ENCODE measurements around the gene KRT79. TPM values are rescaled to one million over a fixed set of nuclear protein-coding genes. Genes with fewer than 3 reads are reported as not detected.

Gene KRT79
- total and polyA plus RNA-seq, 2 donors (not counting 1 experiment from before 2014, with no cell fraction given), result not detected

- H2AFZ ChIP-seq (ENCODE audit: low read length), result no peak overlapping the region
- H3K4me1 ChIP-seq (ENCODE audit: control insufficient read depth, extremely low read depth, insufficient read depth, low read length), result no peaks in the 10 kb centered on the region
- no peak overlapping the region for H3K4me3 ChIP-seq (replicated peaks in 1 of 4; ENCODE audit: control extremely low read depth in 1 of 4, insufficient read depth in 1 of 4, low read depth in 3 of 4, low read length in 4 of 4)
- DNase-seq (ENCODE audit: low read depth in 2 of 2), result no peak
- H4K20me1 ChIP-seq (ENCODE audit: control insufficient read depth, extremely low read depth, insufficient read depth, low read length), result no peaks in the 10 kb centered on the region
- TF ChIP-seq CTCF (conservative IDR thresholded peaks at IDR 0.05 in 1 of 2, IDR thresholded peaks at IDR 0.05 in 1 of 2; ENCODE audit: low read depth in 1 of 2, low read length in 2 of 2) (no peak), EZH2 (IDR thresholded peaks at IDR 0.05; ENCODE audit: low read length, missing control alignments) (no peak)
- H3K79me2 ChIP-seq (ENCODE audit: control insufficient read depth, insufficient read depth, low read length), result no peaks in the 10 kb centered on the region
- H3K27ac ChIP-seq (ENCODE audit: insufficient read depth, low read length), result no peak overlapping the region
- no peaks in the 10 kb centered on the region for H3K9me3 ChIP-seq (ENCODE audit: control insufficient read depth, insufficient read depth, low read depth, low read length)
- H3K4me2 ChIP-seq (ENCODE audit: extremely low read depth, insufficient read depth, low read length), result no peak overlapping the region
- peaks cover 17% of the 10 kb centered on the region for H3K27me3 ChIP-seq (ENCODE audit: control insufficient read depth, insufficient read depth, low read length)
- no peak overlapping the region for H3K9ac ChIP-seq (ENCODE audit: insufficient read depth, low read length)
- H3K36me3 ChIP-seq (ENCODE audit: control insufficient read depth, insufficient read depth, low read length), result no peaks in the 10 kb centered on the region
Measured at GRCh38 chr12:52787324-52788191, 46.6 kb downstream of the KRT79 start.

- Histone ChIP-seq H4K20me1 (ENCODE audit: control insufficient read depth, extremely low read depth, insufficient read depth, low read length) (no peaks in the 10 kb centered on the region), H3K79me2 (ENCODE audit: control insufficient read depth, insufficient read depth, low read length) (no peaks in the 10 kb centered on the region), H3K4me1 (ENCODE audit: control insufficient read depth, extremely low read depth, insufficient read depth, low read length) (no peaks in the 10 kb centered on the region), H3K27ac (ENCODE audit: insufficient read depth, low read length) (no peak overlapping the region), H3K36me3 (ENCODE audit: control insufficient read depth, insufficient read depth, low read length) (no peaks in the 10 kb centered on the region), H3K9ac (ENCODE audit: insufficient read depth, low read length) (no peak overlapping the region), H3K9me3 (ENCODE audit: control insufficient read depth, insufficient read depth, low read depth, low read length) (no peaks in the 10 kb centered on the region), H2AFZ (ENCODE audit: low read length) (no peak overlapping the region), H3K4me3 (replicated peaks in 1 of 4; ENCODE audit: control extremely low read depth in 1 of 4, insufficient read depth in 1 of 4, low read depth in 3 of 4, low read length in 4 of 4) (no peak overlapping the region), H3K27me3 (ENCODE audit: control insufficient read depth, insufficient read depth, low read length) (peaks cover 14% of the 10 kb centered on the region), H3K4me2 (ENCODE audit: extremely low read depth, insufficient read depth, low read length) (no peak overlapping the region)
- no peak for DNase-seq (ENCODE audit: low read depth in 2 of 2)
- no peak for TF ChIP-seq EZH2 (IDR thresholded peaks at IDR 0.05; ENCODE audit: low read length, missing control alignments)
Measured at GRCh38 chr12:52784909-52785308, 49.2 kb downstream of the KRT79 start.

- Histone ChIP-seq H3K4me1 (ENCODE audit: control insufficient read depth, extremely low read depth, insufficient read depth, low read length) (no peaks in the 10 kb centered on the region), H3K4me3 (replicated peaks in 1 of 4; ENCODE audit: control extremely low read depth in 1 of 4, insufficient read depth in 1 of 4, low read depth in 3 of 4, low read length in 4 of 4) (no peak overlapping the region), H3K36me3 (ENCODE audit: control insufficient read depth, insufficient read depth, low read length) (no peaks in the 10 kb centered on the region), H3K79me2 (ENCODE audit: control insufficient read depth, insufficient read depth, low read length) (no peaks in the 10 kb centered on the region), H3K9ac (ENCODE audit: insufficient read depth, low read length) (no peak overlapping the region), H3K9me3 (ENCODE audit: control insufficient read depth, insufficient read depth, low read depth, low read length) (no peaks in the 10 kb centered on the region), H4K20me1 (ENCODE audit: control insufficient read depth, extremely low read depth, insufficient read depth, low read length) (no peaks in the 10 kb centered on the region), H3K27me3 (ENCODE audit: control insufficient read depth, insufficient read depth, low read length) (peaks cover 10% of the 10 kb centered on the region), H3K27ac (ENCODE audit: insufficient read depth, low read length) (no peak overlapping the region), H2AFZ (ENCODE audit: low read length) (no peak overlapping the region), H3K4me2 (ENCODE audit: extremely low read depth, insufficient read depth, low read length) (no peak overlapping the region)
- no peak for TF ChIP-seq CTCF (conservative IDR thresholded peaks at IDR 0.05 in 1 of 2, IDR thresholded peaks at IDR 0.05 in 1 of 2; ENCODE audit: low read depth in 1 of 2, low read length in 2 of 2)
- DNase-seq (ENCODE audit: low read depth in 2 of 2), result no peak
Measured at GRCh38 chr12:52783563-52784316, 50.4 kb downstream of the KRT79 start.

Data from fibroblast of lung (primary cell).